ENCODE data around the gene GMDS.

The GMDS gene

DNA sequence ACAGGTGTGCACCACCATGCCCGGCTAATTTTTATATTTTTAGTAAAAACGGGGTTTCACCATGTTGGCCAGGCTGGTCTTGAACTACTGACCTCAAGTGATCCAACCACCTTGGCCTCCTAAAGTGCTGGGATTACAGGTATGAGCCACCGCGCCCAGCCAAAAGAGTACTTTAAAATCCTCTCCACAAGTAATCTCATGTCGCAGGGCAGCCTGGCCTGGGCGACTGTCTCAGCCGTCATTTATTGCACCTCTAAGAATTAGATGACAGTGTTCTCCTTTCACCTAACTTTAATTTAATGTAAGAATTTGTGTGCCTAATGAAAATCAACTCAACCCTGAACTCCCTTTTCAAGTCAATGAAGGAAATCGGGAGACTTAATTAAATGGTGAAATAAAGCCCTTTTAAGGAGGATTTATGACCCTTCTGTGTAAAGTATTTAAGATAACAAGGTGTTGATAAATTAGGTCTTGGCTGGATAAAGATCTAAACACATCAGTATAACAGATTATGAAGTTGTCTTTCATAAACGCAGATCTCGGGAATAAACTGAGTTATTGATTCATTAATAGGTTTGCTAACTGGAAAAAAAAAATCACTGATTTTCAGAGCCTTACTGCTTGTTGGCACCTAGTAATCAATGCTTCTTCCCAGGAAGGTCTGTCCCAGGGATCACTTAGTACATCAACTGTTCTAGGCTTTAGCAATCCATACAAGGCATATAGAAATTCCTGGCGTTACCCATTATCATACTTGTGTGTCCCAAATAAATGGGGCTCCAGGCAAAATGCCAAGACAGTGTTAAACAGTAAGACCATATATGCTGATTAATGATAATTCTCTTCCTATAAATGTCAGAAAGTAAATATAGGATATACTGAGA is 209.3 kb downstream of the GMDS start:
- no peak overlapping the region for H3K4me3 ChIP-seq (ENCODE audit: low read length)
- no peak for TF ChIP-seq CTCF (IDR thresholded peaks at IDR 0.05; ENCODE audit: insufficient read depth, low read depth, low read length, missing control alignments)
- DNase-seq (ENCODE audit: low read depth) = no peak

DNA sequence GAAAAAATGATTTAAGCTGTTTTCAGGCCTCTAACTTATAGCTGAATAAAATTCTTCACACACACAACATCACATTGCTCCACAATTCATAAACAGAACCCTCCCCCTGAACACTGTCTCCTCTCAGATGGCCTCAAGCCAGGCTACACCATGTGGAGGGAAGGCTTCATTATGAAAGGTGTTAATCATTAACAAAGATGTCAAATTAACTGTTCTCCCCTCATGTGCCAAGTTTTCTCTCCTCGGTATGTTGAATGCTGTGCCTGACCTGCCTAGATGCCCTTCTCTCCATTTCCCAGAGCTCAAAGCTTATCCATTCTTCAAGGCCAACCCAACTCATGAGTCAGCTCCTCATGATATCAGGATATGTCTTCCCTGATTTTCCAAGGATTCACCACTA is 210.4 kb downstream of the GMDS start:
- TF ChIP-seq CTCF (IDR thresholded peaks at IDR 0.05; ENCODE audit: insufficient read depth, low read depth, low read length, missing control alignments) = no peak
- H3K4me3 ChIP-seq (ENCODE audit: low read length) = no peak overlapping the region
- DNase-seq (ENCODE audit: low read depth) = no peak

DNA sequence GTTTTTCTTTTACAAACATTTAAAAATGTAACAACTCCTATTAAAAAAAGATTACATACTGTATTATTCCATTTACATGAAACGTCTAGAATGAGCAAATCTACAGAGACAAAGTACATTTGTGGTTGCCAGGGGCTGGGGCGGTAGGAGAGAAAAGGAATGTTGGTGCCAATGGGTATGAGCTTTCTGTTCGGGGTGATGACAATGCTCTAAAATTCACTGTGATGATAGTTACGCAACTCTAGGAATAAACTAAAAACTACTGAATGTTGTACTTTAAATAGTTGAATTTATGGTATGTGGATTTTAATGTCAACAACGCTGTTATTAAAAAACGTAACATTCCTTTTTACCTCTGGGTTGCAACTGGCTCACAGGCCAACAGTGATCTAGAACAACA is 211.1 kb downstream of the GMDS start:
- TF ChIP-seq CTCF (IDR thresholded peaks at IDR 0.05; ENCODE audit: insufficient read depth, low read depth, low read length, missing control alignments) = no peak
- H3K4me3 ChIP-seq (ENCODE audit: low read length) = no peak overlapping the region
- DNase-seq (ENCODE audit: low read depth) = no peak

DNA sequence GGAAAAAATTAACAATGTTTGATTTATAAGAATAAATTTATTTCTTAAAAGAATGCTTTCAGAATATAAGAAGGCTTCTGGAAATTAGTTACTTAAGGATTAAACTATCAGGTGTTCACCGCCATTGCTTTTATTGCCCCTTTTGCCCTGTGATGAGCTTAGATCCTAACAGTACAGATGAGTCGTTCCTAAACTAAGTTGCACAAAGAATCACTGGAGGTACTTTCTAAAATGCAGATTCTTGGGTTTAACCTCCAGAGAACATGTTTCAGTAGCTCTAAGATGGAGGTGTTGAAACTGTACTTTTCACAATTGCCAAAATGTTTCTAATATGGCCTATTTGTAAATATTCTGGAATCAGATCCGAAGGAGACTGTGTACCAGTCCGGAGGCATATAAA is 211.9 kb downstream of the GMDS start:
- no peak for TF ChIP-seq CTCF (IDR thresholded peaks at IDR 0.05; ENCODE audit: insufficient read depth, low read depth, low read length, missing control alignments)
- DNase-seq (ENCODE audit: low read depth) = no peak

DNA sequence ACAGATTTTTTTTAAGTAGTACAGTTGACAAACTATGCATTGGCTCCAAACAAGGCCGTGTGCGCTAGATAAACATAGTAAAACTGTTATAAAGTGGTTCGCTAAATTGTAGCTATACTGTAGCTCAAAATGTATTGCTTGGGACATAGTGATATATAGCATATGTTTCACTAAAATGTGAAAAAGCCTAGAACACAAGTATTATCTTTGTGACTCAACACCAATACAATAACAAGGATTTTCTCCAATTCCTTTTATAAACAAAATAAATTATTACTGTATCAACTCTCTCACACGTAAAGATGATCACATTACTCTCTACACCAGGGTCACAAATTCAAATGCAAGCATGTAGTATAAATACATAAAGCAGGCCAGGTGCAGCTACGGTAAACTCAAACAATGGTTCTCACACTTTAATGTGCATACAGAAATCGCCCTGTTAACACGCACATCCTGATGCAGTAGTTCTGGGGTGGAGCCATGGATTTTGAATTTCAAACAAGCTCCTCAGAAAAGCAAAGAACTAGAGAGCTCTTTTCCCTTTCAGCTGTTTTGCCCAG is 214.6 kb downstream of the GMDS start:
- no peak overlapping the region for H3K4me3 ChIP-seq (ENCODE audit: low read length)
- TF ChIP-seq CTCF (IDR thresholded peaks at IDR 0.05; ENCODE audit: insufficient read depth, low read depth, low read length, missing control alignments) = no peak
- DNase-seq (ENCODE audit: low read depth) = no peak

More for the DNA sequence above, 211.9 kb downstream of the GMDS start:
- no peak overlapping the region for H3K4me3 ChIP-seq (ENCODE audit: low read length)

DNA sequence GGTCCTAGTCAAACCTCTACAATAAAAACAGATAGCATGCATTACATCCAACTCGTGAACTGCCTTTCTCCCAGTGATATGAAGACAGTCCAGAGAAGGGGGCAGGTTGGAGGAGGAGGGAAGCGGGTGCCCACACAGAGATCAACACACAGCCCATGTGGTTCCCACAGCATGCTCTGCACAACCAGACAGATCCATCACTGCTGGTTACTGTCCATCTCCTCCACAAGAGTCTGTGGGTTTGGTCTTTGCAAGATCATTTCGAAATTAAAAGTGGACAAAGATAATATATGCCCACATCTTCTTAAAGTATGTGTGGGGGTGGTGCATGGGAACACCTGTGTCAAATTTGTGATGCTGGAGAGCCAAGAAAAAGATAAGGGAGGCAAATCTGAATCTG is 215.5 kb downstream of the GMDS start:
- TF ChIP-seq CTCF (IDR thresholded peaks at IDR 0.05; ENCODE audit: insufficient read depth, low read depth, low read length, missing control alignments) = no peak
- no peak overlapping the region for H3K4me3 ChIP-seq (ENCODE audit: low read length)
- DNase-seq (ENCODE audit: low read depth) = no peak

Data from epithelial cell of esophagus (primary cell).